GM21447 (cell line): ENCODE data around the gene SIPA1L2.

Source experiments
- ATAC-seq: cut with Tn5 transposase; IDR thresholded peaks from one replicate; pipeline ENCODE4 v1.9.1; 2021; ENCODE audit not compliant: unreplicated experiment

Gene SIPA1L2

GRCh38 chr1:232630047-232630893, at the start of gene SIPA1L2:
Gene SIPA1L2 (minus strand): TSS chr1:232630133. CDS start chr1:232515339, 114,794 bp downstream.
- ATAC-seq, result peak; percentile 93

GRCh38 chr1:232678185-232678886, 48.4 kb upstream of the SIPA1L2 start:
- no peak for ATAC-seq

GRCh38 chr1:232676307-232676706, 46.4 kb upstream of the SIPA1L2 start:
- no peak for ATAC-seq

- no peak for ATAC-seq
These were observed 46.0 kb upstream of the SIPA1L2 start for GRCh38 chr1:232675898-232676297.

- ATAC-seq, result no peak
These were observed 45.3 kb upstream of the SIPA1L2 start for GRCh38 chr1:232675260-232675659.

GRCh38 chr1:232673256-232673655, 43.3 kb upstream of the SIPA1L2 start:
- no peak for ATAC-seq

- no peak for ATAC-seq
These were observed 40.2 kb upstream of the SIPA1L2 start for GRCh38 chr1:232669981-232670747.

- no peak for ATAC-seq
These were observed 37.8 kb upstream of the SIPA1L2 start for GRCh38 chr1:232667778-232668165.

GRCh38 chr1:232667094-232667777, 37.3 kb upstream of the SIPA1L2 start:
- no peak for ATAC-seq

GRCh38 chr1:232664844-232665777, 35.2 kb upstream of the SIPA1L2 start:
- no peak for ATAC-seq

GRCh38 chr1:232662910-232663309, 33.0 kb upstream of the SIPA1L2 start:
- no peak for ATAC-seq

- no peak for ATAC-seq
These were observed 28.5 kb upstream of the SIPA1L2 start for GRCh38 chr1:232658386-232658785.

GRCh38 chr1:232657426-232658005, 27.6 kb upstream of the SIPA1L2 start:
- no peak for ATAC-seq

- ATAC-seq, result peak; percentile 27
These were observed 25.8 kb upstream of the SIPA1L2 start for GRCh38 chr1:232655746-232656085.

- ATAC-seq, result peak; percentile 86
These were observed 25.3 kb upstream of the SIPA1L2 start for GRCh38 chr1:232655028-232655745.

GRCh38 chr1:232653789-232654188, 23.9 kb upstream of the SIPA1L2 start:
- no peak for ATAC-seq

GRCh38 chr1:232650845-232651244, 20.9 kb upstream of the SIPA1L2 start:
- ATAC-seq, result no peak

- no peak for ATAC-seq
These were observed 20.5 kb upstream of the SIPA1L2 start for GRCh38 chr1:232650418-232650817.

- no peak for ATAC-seq
These were observed 18.4 kb upstream of the SIPA1L2 start for GRCh38 chr1:232648316-232648715.
